Neural cell (in vitro differentiated cells): Measurements from ENCODE around the gene NFIA. TPM values are rescaled to one million over a fixed set of nuclear protein-coding genes. Genes with fewer than 3 reads are reported as not detected.

Experiments used
- H2AFZ ChIP-seq: fragments of 200-600, 300-800 bp; sonication (generic), shearing (Covaris generic); 2 replicates; pipeline ENCODE4 v1.6.0; 2014; ENCODE audit warnings: low read depth, mild to moderate bottlenecking, antibody characterized with exemption, low read length, moderate library complexity
- H3F3A ChIP-seq: fragments of 200-600 bp; shearing (Covaris generic); 2 replicates; pipeline ENCODE4 v1.6.1; 2016; ENCODE audit warnings: mild to moderate bottlenecking, moderate library complexity, mixed read lengths, antibody characterized with exemption, low read length; ENCODE audit not compliant: insufficient read depth, poor library complexity, severe bottlenecking
- H3K27ac ChIP-seq: fragments of 200-600, 300-800 bp; sonication (generic), shearing (Covaris generic); 2 replicates; pipeline ENCODE4 v1.5.1; 2014; ENCODE audit warnings: mild to moderate bottlenecking, low read length, moderate library complexity
- H3K27me3 ChIP-seq: fragments of 300-800, 200-600 bp; sonication (generic), shearing (Covaris generic); 2 replicates; pipeline ENCODE4 v1.6.0; 2014; ENCODE audit warnings: mild to moderate bottlenecking, low read depth, low read length, moderate library complexity; ENCODE audit not compliant: insufficient read depth
- H3K36me3 ChIP-seq: fragments of 300-800, 200-600 bp; sonication (generic), shearing (Covaris generic); 2 replicates; pipeline ENCODE4 v1.5.1; 2014; ENCODE audit warnings: mild to moderate bottlenecking, antibody characterized with exemption, low read length, moderate library complexity; ENCODE audit not compliant: insufficient read depth
- H3K4me2 ChIP-seq: fragments of 300-800, 200-600 bp; sonication (generic), shearing (Covaris generic); 2 replicates; pipeline ENCODE4 v1.6.0; 2014; ENCODE audit warnings: mild to moderate bottlenecking, low read length
- H3K4me3 ChIP-seq: fragments of 300-800, 200-600 bp; sonication (generic), shearing (Covaris generic); 2 replicates; pipeline ENCODE4 v1.5.1; 2014; ENCODE audit warnings: mild to moderate bottlenecking, low read length, moderate library complexity
- H3K79me2 ChIP-seq: fragments of 200-600 bp; shearing (Covaris generic); replicated peaks from 2 replicates; pipeline ENCODE4 v1.6.0; 2014; ENCODE audit warnings: mild to moderate bottlenecking, low read length, moderate library complexity; ENCODE audit not compliant: insufficient read depth
- H3K9ac ChIP-seq: fragments of 300-800, 200-600 bp; sonication (generic), shearing (Covaris generic); 2 replicates; pipeline ENCODE4 v1.6.1; 2016; ENCODE audit warnings: mild to moderate bottlenecking, low read length, mixed read lengths
- H3K9me2 ChIP-seq: fragments of 200-600 bp; shearing (Covaris generic); 2 replicates; pipeline ENCODE4 v1.6.1; 2016; ENCODE audit warnings: mild to moderate bottlenecking, low read length, mixed read lengths; ENCODE audit not compliant: insufficient read depth
- H3K9me3 ChIP-seq: fragments of 200-600, 300-800 bp; sonication (generic), shearing (Covaris generic); 2 replicates; pipeline ENCODE4 v1.6.1; 2016; ENCODE audit warnings: mild to moderate bottlenecking, mixed run types, low read length, moderate library complexity, mixed read lengths
- H4K20me1 ChIP-seq: fragments of 200-600 bp; shearing (Covaris generic); 2 replicates; pipeline ENCODE4 v1.6.1; 2016; ENCODE audit warnings: mild to moderate bottlenecking, mixed run types; ENCODE audit not compliant: insufficient read depth
- CTCF ChIP-seq: fragments of 450-650 bp; IDR thresholded peaks from 2 replicates; pipeline ENCODE4 v1.5.1; 2014; ENCODE audit warnings: antibody characterized with exemption, mild to moderate bottlenecking, moderate library complexity; ENCODE audit not compliant: poor library complexity, severe bottlenecking
- EP300 ChIP-seq: fragments of 450-650 bp; conservative IDR thresholded peaks from 2 replicates; pipeline ENCODE4 v1.6.1; 2014; ENCODE audit warnings: antibody characterized with exemption, mild to moderate bottlenecking, moderate library complexity; ENCODE audit not compliant: poor library complexity, severe bottlenecking
- EZH2 ChIP-seq: fragments of 200-600, 300-800 bp; shearing (Covaris generic), sonication (generic); IDR thresholded peaks from 2 replicates; pipeline ENCODE4 v1.6.1; 2014; ENCODE audit warnings: antibody characterized with exemption, low read length, borderline replicate concordance, mild to moderate bottlenecking; ENCODE audit not compliant: insufficient read depth, poor library complexity, severe bottlenecking
- MXI1 ChIP-seq: fragments of 450-650 bp; conservative IDR thresholded peaks from 2 replicates; pipeline ENCODE4 v1.6.1; 2014; ENCODE audit warnings: antibody characterized with exemption, mild to moderate bottlenecking; ENCODE audit not compliant: poor library complexity, severe bottlenecking
- POLR2AphosphoS5 ChIP-seq: IDR thresholded peaks from 2 replicates; pipeline ENCODE4 v1.6.1; 2012
- RAD21 ChIP-seq: fragments of 450-650 bp; conservative IDR thresholded peaks from 2 replicates; pipeline ENCODE4 v1.6.1; 2014; ENCODE audit warnings: antibody characterized with exemption, mild to moderate bottlenecking, moderate library complexity
- REST ChIP-seq: IDR thresholded peaks from 2 replicates; pipeline ENCODE4 v1.6.1; 2012; ENCODE audit warnings: borderline replicate concordance
- SMC3 ChIP-seq: fragments of 450-650 bp; conservative IDR thresholded peaks from 2 replicates; pipeline ENCODE4 v1.6.1; 2014; ENCODE audit warnings: antibody characterized with exemption, mild to moderate bottlenecking, moderate library complexity; ENCODE audit not compliant: poor library complexity
- TAF1 ChIP-seq: IDR thresholded peaks from 2 replicates; pipeline ENCODE4 v1.6.1; 2012; ENCODE audit warnings: low read depth
- polyA plus RNA-seq: library from polyadenylated mRNA; depleted of rRNA; stranded (reverse); fragments of >200 nt; gene quantifications from 2 replicates; pipeline ENCODE4 v1.2.3, GENCODE V29; 2014

NFIA gene
- polyA plus RNA-seq, 1 donor from 2014 or later = 0.47 TPM

GRCh38 chr1:61322008-61322744 lies 239.8 kb downstream of the NFIA start:
- H3F3A ChIP-seq = no peaks in the 10 kb centered on the region
- H3K79me2 ChIP-seq = no peaks in the 10 kb centered on the region
- no peak overlapping the region for H3K9ac ChIP-seq
- TF ChIP-seq EP300 = no peak
- TF ChIP-seq EZH2 = no peak
- TF ChIP-seq RAD21 = no peak
- no peak for TF ChIP-seq MXI1
- no peak for TF ChIP-seq SMC3
- no peak for TF ChIP-seq REST
- no peak for TF ChIP-seq TAF1
- TF ChIP-seq CTCF = no peak
- TF ChIP-seq POLR2AphosphoS5 = no peak
- no peak overlapping the region for H2AFZ ChIP-seq
- no peak overlapping the region for H3K4me3 ChIP-seq
- H3K9me2 ChIP-seq = no peaks in the 10 kb centered on the region
- no peaks in the 10 kb centered on the region for H4K20me1 ChIP-seq
- H3K9me3 ChIP-seq = no peaks in the 10 kb centered on the region
- no peaks in the 10 kb centered on the region for H3K36me3 ChIP-seq
- no peak overlapping the region for H3K27ac ChIP-seq
- H3K27me3 ChIP-seq = peaks cover 5% of the 10 kb centered on the region
- H3K4me2 ChIP-seq = no peak overlapping the region

- Histone ChIP-seq H3K27ac (no peak overlapping the region), H2AFZ (no peak overlapping the region), H3K27me3 (peaks cover 5% of the 10 kb centered on the region), H3K79me2 (no peaks in the 10 kb centered on the region), H3K4me3 (no peak overlapping the region), H3F3A (no peaks in the 10 kb centered on the region), H3K36me3 (no peaks in the 10 kb centered on the region), H3K4me2 (no peak overlapping the region), H4K20me1 (no peaks in the 10 kb centered on the region), H3K9me3 (no peaks in the 10 kb centered on the region), H3K9ac (no peak overlapping the region), H3K9me2 (no peaks in the 10 kb centered on the region)
- no peak for TF ChIP-seq MXI1
- no peak for TF ChIP-seq CTCF
- no peak for TF ChIP-seq REST
- TF ChIP-seq EZH2 = no peak
- TF ChIP-seq RAD21 = no peak
- TF ChIP-seq POLR2AphosphoS5 = no peak
- TF ChIP-seq TAF1 = no peak
- TF ChIP-seq EP300 = no peak
- TF ChIP-seq SMC3 = no peak
Measured at GRCh38 chr1:61322769-61323168, 240.4 kb downstream of the NFIA start.
